ENCODE results near the gene STIMATE. TPM values are rescaled to one million over a fixed set of nuclear protein-coding genes. Genes with fewer than 3 reads are reported as not detected.

STIMATE gene
- total and polyA plus RNA-seq, 8 donors = 4.9 to 121 (median 14.0) TPM

GRCh38 chr3:52904000-52904399 lies 6.7 kb upstream of the STIMATE start:
- WGBS, 5 donors = 61 to 86% (median 69%) methylated on average over 3 of the region's 3 CpGs
- Histone ChIP-seq H3K4me1 (no peaks in the 10 kb centered on the region), H3K4me3 (no peak overlapping the region), H3K9me3 (no peaks in the 10 kb centered on the region), H3K27ac (no peak overlapping the region), H3K36me3 (peaks cover 4 to 65% (median 47%) of the 10 kb centered on the region in 4 donors), H3K27me3 (no peaks in the 10 kb centered on the region)
- no peak for TF ChIP-seq CTCF (IDR thresholded peaks at IDR 0.05)
- TF ChIP-seq POLR2AphosphoS5 (IDR thresholded peaks at IDR 0.05) = no peak
- no peak for DNase-seq
- intact Hi-C loops (cut with DNase I; ENCODE audit: low total_unique reads) = no loop called here

GRCh38 chr3:52896613-52897012 lies 735 bp downstream of the STIMATE start:
- peak in 1 of 2 donors; percentile 23 for DNase-seq
- Histone ChIP-seq H3K27ac (peak overlapping the region; percentile 65 to 88 (median 84)), H3K4me1 (peaks cover 51 to 61% (median 56%) of the 10 kb centered on the region in 4 donors), H3K4me3 (peak overlapping the region; percentile 73 to 94 (median 91)), H3K36me3 (no peaks in the 10 kb centered on the region), H3K9me3 (no peaks in the 10 kb centered on the region), H3K27me3 (no peaks in the 10 kb centered on the region)
- TF ChIP-seq CTCF (IDR thresholded peaks at IDR 0.05) = no peak
- no peak for TF ChIP-seq EP300 (IDR thresholded peaks at IDR 0.05)
- TF ChIP-seq POLR2AphosphoS5 (IDR thresholded peaks at IDR 0.05) = no peak
- TF ChIP-seq POLR2A (IDR thresholded peaks at IDR 0.05) = no peak
- intact Hi-C loops (cut with DNase I; ENCODE audit: low total_unique reads) = no loop called here
- WGBS, 5 donors = 3 to 5% (median 3%) methylated on average over 9 of the region's 9 CpGs

- intact Hi-C loops (cut with DNase I; ENCODE audit: low total_unique reads) = no loop called here
- Histone ChIP-seq H3K4me1 (peaks cover 54 to 66% (median 61%) of the 10 kb centered on the region in 4 donors), H3K4me3 (peak overlapping the region; percentile 73 to 94 (median 91)), H3K36me3 (no peaks in the 10 kb centered on the region), H3K27me3 (no peaks in the 10 kb centered on the region), H3K9me3 (no peaks in the 10 kb centered on the region), H3K27ac (peak overlapping the region in 4 of 5 donors; percentile 65 to 88 (median 80))
- DNase-seq = no peak
- TF ChIP-seq CTCF (IDR thresholded peaks at IDR 0.05) (no peak), POLR2A (IDR thresholded peaks at IDR 0.05) (no peak), POLR2AphosphoS5 (IDR thresholded peaks at IDR 0.05) (no peak), EP300 (IDR thresholded peaks at IDR 0.05) (no peak)
- 12 to 19% (median 16%) methylated on average over 3 of the region's 3 CpGs for WGBS, 5 donors
Observed at GRCh38 chr3:52896151-52896550, 1.2 kb downstream of the STIMATE start.

GRCh38 chr3:52895418-52895817 lies 1.9 kb downstream of the STIMATE start:
- no peak for DNase-seq
- Histone ChIP-seq H3K27ac (peak overlapping the region in 3 of 5 donors; percentile 74 to 88 (median 86)), H3K9me3 (no peaks in the 10 kb centered on the region), H3K27me3 (no peaks in the 10 kb centered on the region), H3K4me3 (peak overlapping the region in 1 of 4 donors; percentile 94), H3K4me1 (peaks cover 60 to 73% (median 67%) of the 10 kb centered on the region in 4 donors), H3K36me3 (no peaks in the 10 kb centered on the region)
- intact Hi-C loops (cut with DNase I; ENCODE audit: low total_unique reads) = no loop called here
- TF ChIP-seq CTCF (IDR thresholded peaks at IDR 0.05) (no peak), EP300 (IDR thresholded peaks at IDR 0.05) (no peak)
- WGBS, 5 donors = 57 to 70% (median 70%) methylated on average over 5 of the region's 5 CpGs

All from stomach (tissue), 9 donors.